Cardiac muscle cell (in vitro differentiated cells and primary cell): ENCODE results near the gene PRKCB. TPM values are rescaled to one million over a fixed set of nuclear protein-coding genes. Genes with fewer than 3 reads are reported as not detected.

Experiments
- DNase-seq, 2 donors: peaks; one replicate each; pipeline versions ENCODE4 v3.0.0 to v3.0.0-alpha.2; 2010 to 2017; ENCODE audit warnings: low read depth in 1 of 2, low spot score in 1 of 2
- H3K27ac ChIP-seq: fragments of 200-600 bp; sonication (generic); 2 replicates; pipeline ENCODE4 v1.5.1; 2016
- H3K27me3 ChIP-seq: fragments of 200-600 bp; sonication (generic); 2 replicates; pipeline ENCODE4 v1.6.0; 2016; ENCODE audit warnings: control low read depth
- H3K36me3 ChIP-seq: fragments of 200-600 bp; sonication (generic); 2 replicates; pipeline ENCODE4 v1.5.1; 2016; ENCODE audit warnings: control low read depth
- H3K4me1 ChIP-seq: fragments of 200-600 bp; sonication (generic); 2 replicates; pipeline ENCODE4 v1.8.1; 2017; ENCODE audit warnings: low read depth, mild to moderate bottlenecking, mixed run types
- H3K4me3 ChIP-seq: fragments of 200-600 bp; sonication (generic); 2 replicates; pipeline ENCODE4 v1.5.1; 2016; ENCODE audit warnings: mild to moderate bottlenecking
- H3K9me3 ChIP-seq: fragments of 200-600 bp; sonication (generic); 2 replicates; pipeline ENCODE4 v1.5.1; 2017; ENCODE audit warnings: low read depth, mild to moderate bottlenecking, control low read depth
- polyA plus RNA-seq: library from polyadenylated mRNA; unstranded; fragments of >200 nt; fragmentation: Nextera tagmentation; extraction: Ambion mirVana; gene quantifications from 2 replicates; pipeline ENCODE4 v1.2.1, GENCODE V29; 2016
- total RNA-seq: library from RNA; depleted of rRNA; stranded (reverse); fragments of >200 nt; gene quantifications from 2 replicates; pipeline ENCODE4 v1.2.3, GENCODE V29; 2016
- TF ChIP-seq, protein P1 (sequence below): IDR thresholded peaks from 2 replicates; pipeline ENCODE4 v1.5.1; 2012; ENCODE audit warnings: low read depth, mild to moderate bottlenecking, low read length

Gene PRKCB
- total RNA-seq: 0.66 and 1.6 TPM in 2 replicates
- polyA plus RNA-seq: 1.5 and 1.6 TPM in 2 replicates

GRCh38 chr16:23835390-23836077 lies at the start of gene PRKCB:
TSS of gene PRKCB (plus strand) at chr16:23835983.
- no peak within 1 kb of the TSS for H3K27ac ChIP-seq
- peaks cover 66% of the 10 kb centered on the region for H3K27me3 ChIP-seq
- no peaks in the 10 kb centered on the region for H3K4me1 ChIP-seq
- H3K4me3 ChIP-seq: peak within 1 kb of the TSS; percentile 45
- H3K36me3 ChIP-seq: no peaks in the 10 kb centered on the region
- TF ChIP-seq, protein P1, sequence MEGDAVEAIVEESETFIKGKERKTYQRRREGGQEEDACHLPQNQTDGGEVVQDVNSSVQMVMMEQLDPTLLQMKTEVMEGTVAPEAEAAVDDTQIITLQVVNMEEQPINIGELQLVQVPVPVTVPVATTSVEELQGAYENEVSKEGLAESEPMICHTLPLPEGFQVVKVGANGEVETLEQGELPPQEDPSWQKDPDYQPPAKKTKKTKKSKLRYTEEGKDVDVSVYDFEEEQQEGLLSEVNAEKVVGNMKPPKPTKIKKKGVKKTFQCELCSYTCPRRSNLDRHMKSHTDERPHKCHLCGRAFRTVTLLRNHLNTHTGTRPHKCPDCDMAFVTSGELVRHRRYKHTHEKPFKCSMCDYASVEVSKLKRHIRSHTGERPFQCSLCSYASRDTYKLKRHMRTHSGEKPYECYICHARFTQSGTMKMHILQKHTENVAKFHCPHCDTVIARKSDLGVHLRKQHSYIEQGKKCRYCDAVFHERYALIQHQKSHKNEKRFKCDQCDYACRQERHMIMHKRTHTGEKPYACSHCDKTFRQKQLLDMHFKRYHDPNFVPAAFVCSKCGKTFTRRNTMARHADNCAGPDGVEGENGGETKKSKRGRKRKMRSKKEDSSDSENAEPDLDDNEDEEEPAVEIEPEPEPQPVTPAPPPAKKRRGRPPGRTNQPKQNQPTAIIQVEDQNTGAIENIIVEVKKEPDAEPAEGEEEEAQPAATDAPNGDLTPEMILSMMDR: no peak
- H3K9me3 ChIP-seq: no peaks in the 10 kb centered on the region
- DNase-seq: peak; percentile 63 to 92

GRCh38 chr16:23786964-23787561 lies 48.7 kb upstream of the PRKCB start:
- TF ChIP-seq, protein P1: no peak
- no peaks in the 10 kb centered on the region for H3K27me3 ChIP-seq

GRCh38 chr16:23788685-23789084 lies 47.1 kb upstream of the PRKCB start:
- Histone ChIP-seq H3K36me3 (no peaks in the 10 kb centered on the region), H3K4me3 (no peak overlapping the region), H3K27ac (no peak overlapping the region), H3K9me3 (no peaks in the 10 kb centered on the region), H3K4me1 (no peaks in the 10 kb centered on the region), H3K27me3 (no peaks in the 10 kb centered on the region)
- TF ChIP-seq, protein P1: no peak
- DNase-seq: no peak

More at GRCh38 chr16:23786964-23787561, 48.7 kb upstream of the PRKCB start:
- Histone ChIP-seq H3K4me3 (no peak overlapping the region), H3K27ac (no peak overlapping the region), H3K4me1 (no peaks in the 10 kb centered on the region), H3K36me3 (no peaks in the 10 kb centered on the region), H3K9me3 (no peaks in the 10 kb centered on the region)
- DNase-seq: no peak

GRCh38 chr16:23795378-23795777 lies 40.4 kb upstream of the PRKCB start:
- Histone ChIP-seq H3K9me3 (no peaks in the 10 kb centered on the region), H3K36me3 (no peaks in the 10 kb centered on the region), H3K27me3 (no peaks in the 10 kb centered on the region), H3K4me3 (no peak overlapping the region), H3K27ac (no peak overlapping the region), H3K4me1 (no peaks in the 10 kb centered on the region)
- TF ChIP-seq, protein P1: no peak
- DNase-seq: no peak

GRCh38 chr16:23796941-23797340 lies 38.8 kb upstream of the PRKCB start:
- H3K27me3 ChIP-seq: no peaks in the 10 kb centered on the region
- H3K27ac ChIP-seq: no peak overlapping the region
- no peak overlapping the region for H3K4me3 ChIP-seq
- DNase-seq: no peak
- H3K36me3 ChIP-seq: no peaks in the 10 kb centered on the region
- TF ChIP-seq, protein P1: no peak
- no peaks in the 10 kb centered on the region for H3K9me3 ChIP-seq
- H3K4me1 ChIP-seq: no peaks in the 10 kb centered on the region
